Endothelial cell of hepatic sinusoid (primary cell): ENCODE results near the gene GLIPR1L2.
"Not testable (repeated sequence)": the region's sequence is repeated elsewhere in the genome, so short reads cannot be mapped to it uniquely, and the experiment has no call there.

ENCODE experiments used
- in situ Hi-C: cut with HindIII; loops from 2 replicates; pipeline ENCODE4 v1.10.0; 2017; ENCODE audit warnings: low sequenced_read_pairs

GLIPR1L2 gene

DNA sequence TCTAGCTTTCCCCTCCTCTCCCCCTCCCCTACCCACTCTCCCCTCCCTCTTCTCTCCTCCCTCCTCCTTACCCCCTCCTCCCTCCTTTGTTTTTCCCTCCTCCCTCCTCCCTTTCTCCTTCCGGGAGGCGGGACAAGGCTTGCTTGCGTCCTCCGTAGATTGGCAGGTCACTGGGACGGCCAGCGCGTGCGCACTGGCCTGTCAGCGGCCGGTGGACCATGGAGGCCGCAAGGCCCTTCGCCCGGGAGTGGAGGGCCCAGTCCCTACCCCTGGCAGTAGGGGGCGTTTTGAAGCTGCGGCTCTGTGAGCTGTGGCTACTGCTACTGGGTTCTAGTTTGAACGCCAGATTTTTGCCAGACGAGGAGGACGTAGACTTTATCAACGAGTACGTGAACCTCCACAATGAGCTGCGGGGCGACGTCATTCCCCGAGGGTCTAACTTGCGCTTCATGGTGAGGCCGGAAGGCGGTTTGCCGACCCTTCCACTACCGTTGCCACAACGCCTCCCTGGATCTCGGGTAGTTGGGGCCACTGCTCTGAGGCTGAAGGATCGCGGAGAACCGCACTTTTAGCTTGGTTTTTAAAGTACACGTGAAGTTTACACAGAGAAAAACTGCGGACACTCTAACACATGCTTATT lies at the start of gene GLIPR1L2:
TSS of gene GLIPR1L2 (plus strand) at position 191 of the 640 bp plus-strand sequence. CDS start at position 219, 28 bp downstream.
- in situ Hi-C loops: no loop called here

DNA sequence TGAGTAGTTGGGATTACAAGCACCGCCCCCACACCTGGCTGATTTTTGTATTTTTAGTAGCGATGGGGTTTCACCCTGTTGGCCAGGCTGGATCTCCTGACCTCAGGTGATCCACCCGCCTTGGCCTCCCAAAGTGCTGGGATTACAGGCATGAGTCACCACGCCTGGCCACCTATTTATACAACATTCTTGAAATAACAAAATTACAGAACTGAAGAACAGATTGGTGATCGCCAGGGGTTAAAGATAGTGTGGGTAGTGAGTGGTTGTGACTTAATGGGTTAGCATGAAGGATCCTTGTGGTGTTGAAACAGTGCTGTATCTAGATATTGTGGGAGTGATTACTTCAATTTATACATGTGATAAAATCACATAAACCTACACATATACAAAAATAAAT lies 49.0 kb upstream of the GLIPR1L2 start:
- in situ Hi-C loops: no loop called here

DNA sequence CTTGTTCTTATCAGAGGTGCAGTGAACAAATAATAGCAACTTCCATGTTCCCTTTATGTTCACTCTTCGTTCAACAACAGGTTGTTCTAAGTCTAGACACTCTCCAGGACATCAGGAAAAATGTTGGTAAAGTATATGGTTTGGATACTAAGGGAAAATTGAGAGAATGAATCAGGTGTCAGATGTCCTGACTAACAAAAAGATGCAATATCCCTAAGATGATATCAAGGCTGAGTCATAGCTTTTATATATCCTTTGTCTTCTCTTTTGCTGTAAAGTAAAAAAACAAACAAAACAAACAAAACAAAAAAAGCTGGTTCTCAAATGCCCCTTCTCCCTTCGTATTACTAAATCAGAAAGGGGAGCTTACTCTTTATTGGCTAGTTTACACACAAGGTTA lies 45.4 kb upstream of the GLIPR1L2 start:
- in situ Hi-C loops: no loop called here

DNA sequence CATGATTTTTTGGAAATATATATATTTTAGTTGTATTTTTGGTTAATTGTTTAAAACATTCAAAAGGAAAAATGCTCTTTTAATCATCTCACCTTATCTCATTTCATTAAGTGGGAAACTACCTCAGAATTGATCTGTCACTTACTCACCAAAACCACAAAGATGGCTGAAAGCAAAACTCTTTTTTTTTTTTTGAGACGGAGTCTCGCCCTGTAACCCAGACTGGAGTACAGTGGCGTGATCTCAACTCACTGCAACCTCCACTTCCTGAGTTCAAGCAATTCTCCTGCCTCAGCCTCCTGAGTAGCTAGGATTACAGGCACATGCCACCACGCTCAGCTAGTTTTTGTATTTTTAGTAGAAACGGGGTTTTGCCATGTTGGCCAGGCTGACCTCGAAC lies 44.7 kb upstream of the GLIPR1L2 start:
- in situ Hi-C loops: not testable (repeated sequence)

DNA sequence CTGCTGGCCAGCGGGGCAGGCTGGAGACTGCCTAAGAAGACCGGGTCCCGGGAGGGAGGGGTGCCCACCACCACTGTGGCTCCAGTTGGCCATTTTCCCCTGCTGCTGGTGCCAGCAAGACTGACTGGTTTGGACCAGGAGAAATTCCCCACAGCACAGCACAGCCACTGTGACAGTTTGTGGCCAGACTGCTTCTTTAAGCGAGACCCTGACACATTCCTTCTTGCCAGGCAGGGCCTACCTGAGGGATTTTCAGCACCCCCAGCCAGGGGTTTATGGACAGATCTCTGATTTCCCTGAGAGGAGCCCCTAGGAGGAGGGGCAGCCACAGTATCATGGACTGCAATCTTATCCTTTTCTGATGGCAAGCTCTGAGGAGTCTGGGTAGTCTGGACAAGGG lies 40.9 kb upstream of the GLIPR1L2 start:
- in situ Hi-C loops: no loop called here

DNA sequence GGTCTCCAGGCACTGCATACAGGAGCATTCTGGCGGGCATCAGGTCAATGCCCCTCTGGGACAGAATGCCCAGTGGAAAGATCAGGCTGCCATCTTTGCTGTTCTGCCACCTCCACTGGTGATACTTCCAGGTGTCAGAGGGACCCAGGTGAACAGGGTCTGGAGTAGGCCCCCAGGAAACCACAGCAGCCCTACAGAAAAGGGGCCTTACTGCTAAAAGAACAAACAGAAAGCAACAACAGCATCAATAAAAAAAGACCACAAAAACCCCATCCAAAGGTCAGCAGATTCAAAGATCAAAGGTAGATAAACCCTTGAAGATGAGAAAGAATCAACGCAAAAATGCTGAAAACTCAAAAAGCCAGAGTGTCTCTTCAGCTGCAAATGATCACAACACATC lies 40.5 kb upstream of the GLIPR1L2 start:
- in situ Hi-C loops: no loop called here

DNA sequence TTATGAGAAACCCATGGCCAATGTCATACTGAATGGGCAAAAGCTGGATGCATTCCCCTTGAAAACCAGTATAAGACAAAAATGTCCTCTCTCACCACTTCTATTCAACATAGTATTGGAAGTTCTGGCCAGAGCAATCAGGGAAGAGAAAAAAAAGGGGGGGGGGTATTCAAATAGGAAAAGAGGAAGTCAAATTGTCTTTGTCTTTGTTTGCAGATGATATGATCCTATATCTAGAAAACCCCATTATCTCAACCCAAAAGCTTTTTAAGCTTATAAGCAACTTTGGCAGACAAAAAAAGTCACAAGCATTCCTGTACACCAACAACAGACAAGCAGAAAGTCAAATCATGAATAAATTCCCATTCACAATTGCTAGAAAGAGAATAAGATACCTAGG lies 36.9 kb upstream of the GLIPR1L2 start:
- in situ Hi-C loops: no loop called here

DNA sequence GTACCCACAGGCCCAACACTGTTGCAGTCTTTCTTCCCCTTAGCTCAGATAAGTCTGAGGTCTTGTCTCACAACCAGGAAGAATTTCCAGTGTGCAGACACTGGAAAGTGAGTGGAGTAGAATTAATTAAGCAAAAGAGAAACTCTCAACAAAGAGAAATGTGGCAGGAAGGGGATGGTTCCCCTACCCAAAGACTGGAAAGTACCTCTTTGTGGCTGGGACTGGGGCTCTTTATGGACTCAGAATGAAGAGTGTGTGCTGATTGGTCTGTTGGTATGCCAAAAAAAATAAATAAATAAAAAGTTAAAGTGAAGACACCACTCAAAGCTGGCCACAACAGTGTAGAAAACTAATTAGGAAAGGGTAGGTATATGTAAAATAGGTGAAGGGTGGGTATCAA lies 30.0 kb upstream of the GLIPR1L2 start:
- in situ Hi-C loops: no loop called here

DNA sequence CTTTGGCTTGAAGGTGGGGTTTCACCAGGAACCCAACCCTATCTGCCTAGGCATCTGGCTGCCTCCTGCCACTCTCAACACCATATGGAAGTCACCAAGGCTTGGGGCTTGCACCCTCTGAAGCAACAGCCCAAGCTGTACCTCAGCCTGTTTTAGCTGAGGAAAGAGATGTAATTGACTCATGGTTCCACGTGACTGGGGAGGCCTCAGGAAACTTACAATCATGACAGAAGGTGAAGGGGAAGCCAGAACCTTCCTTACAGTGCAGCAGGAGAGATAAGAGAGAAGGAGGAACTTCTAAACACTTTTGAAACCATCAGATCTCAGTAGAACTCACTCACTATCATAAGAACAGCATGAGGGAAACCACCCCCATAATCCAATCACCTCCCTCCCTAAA lies 29.5 kb upstream of the GLIPR1L2 start:
- in situ Hi-C loops: no loop called here

DNA sequence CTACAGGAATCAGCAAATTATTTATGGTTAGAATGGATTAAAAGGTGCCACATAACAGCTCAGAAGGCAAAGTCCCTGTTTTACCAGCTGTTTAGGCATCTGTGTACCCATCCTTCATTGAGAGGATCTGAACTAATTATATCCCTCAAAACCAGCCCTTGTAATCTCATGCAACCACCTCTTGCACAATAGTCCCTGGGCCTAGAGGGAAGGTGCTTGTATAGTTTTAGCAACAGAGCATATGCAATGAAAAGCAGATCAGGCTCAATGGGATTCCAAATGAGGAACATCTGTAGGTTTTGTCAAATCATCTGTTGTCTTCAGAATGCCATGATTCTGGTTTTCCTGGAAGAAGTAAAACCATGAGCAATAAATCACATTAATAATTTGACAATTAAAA lies 26.0 kb upstream of the GLIPR1L2 start:
- in situ Hi-C loops: no loop called here

DNA sequence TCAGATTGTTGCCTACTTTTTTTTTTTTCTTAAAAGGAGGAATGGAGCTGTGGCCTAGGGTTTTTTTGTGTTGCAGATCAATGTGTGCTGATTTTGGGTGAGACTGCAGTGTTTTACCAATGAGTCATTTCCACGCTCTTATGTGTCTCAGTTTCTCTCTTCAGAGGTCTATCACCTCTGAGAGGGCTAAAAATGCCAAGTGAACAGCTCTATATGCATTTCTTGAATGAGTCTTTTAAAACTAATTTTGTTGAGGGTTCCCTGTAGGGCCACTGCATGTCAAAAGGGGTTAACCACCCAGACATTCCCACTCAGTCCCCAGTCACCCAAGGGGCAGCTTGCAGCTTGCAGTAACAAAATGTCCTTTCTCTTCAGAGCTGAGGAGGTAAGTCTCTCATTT lies 24.3 kb upstream of the GLIPR1L2 start:
- in situ Hi-C loops: no loop called here

DNA sequence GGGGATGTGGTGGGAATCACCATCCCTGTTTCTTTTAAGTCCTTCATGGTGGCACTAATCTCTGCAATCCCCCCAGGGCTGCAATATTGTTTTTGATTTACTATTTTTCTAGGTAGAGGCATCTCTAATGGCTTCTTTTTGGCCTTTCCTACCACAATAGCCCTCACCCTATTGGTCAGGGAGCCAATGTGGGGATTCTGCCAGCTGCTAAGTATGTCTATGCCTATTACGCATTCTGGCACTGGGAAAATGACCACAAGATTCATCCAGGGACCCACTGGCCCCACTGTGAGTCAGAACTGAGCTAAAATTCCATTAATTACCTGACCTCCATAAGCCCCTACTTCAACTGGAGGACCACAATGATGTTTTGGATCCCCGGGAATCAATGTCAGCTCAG lies 15.9 kb upstream of the GLIPR1L2 start:
- in situ Hi-C loops: no loop called here

DNA sequence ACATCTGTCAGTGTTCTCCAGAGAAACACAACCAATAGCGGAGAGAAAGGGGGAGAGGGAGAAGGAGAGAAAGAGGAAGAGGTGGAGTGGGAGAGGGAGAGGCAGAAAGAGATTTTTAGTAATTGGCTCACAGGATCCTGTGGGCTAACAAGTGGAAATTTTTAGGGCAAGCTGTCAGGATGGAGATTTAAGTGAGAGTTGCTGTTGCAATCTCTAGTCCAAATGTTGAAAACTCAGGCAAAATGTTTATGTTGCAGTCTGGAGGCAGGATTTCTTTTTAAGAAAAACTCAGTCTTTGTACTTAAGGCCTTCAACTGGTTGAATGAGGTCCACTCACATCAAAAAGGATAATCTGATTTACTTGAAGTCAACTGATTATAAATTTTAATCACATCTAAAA lies 12.5 kb upstream of the GLIPR1L2 start:
- in situ Hi-C loops: no loop called here

DNA sequence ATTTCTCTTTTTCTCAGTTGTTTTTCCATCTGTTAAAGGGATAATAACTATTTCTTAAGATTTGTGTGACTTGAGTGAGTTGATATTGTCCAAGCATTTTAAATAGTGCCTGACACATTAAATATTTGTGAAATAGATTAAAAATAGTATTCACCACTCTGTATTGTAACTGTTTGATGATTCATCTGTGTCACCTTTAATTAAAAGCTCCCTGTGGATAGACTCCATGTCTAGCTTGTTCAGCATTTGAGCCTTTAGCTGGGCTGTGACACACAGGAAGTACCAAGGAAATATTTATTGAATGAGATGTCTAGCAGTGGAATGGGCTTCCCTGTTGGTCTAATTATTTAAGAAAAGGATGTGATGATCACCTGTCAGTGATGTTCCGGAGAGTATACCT lies 1.8 kb upstream of the GLIPR1L2 start:
- in situ Hi-C loops: no loop called here

DNA sequence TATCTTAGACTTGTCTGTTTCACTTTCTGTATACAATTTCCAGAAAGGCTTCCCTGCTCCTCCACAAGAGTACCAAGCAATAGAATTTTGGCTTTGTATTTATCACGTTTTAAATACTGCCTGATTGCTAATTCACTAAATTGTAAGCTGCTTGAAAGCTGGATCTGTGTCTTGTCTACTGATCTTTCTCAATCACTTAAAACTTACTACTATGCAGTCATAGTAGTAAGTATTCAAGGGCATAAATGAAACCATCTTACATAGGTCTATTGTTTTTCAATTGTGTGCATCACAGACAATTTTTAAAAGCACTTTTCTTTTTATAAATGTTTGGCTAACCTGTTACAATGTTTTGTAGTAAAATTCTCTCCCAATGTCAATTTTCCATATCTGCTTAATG lies 1.2 kb upstream of the GLIPR1L2 start:
- in situ Hi-C loops: no loop called here

DNA sequence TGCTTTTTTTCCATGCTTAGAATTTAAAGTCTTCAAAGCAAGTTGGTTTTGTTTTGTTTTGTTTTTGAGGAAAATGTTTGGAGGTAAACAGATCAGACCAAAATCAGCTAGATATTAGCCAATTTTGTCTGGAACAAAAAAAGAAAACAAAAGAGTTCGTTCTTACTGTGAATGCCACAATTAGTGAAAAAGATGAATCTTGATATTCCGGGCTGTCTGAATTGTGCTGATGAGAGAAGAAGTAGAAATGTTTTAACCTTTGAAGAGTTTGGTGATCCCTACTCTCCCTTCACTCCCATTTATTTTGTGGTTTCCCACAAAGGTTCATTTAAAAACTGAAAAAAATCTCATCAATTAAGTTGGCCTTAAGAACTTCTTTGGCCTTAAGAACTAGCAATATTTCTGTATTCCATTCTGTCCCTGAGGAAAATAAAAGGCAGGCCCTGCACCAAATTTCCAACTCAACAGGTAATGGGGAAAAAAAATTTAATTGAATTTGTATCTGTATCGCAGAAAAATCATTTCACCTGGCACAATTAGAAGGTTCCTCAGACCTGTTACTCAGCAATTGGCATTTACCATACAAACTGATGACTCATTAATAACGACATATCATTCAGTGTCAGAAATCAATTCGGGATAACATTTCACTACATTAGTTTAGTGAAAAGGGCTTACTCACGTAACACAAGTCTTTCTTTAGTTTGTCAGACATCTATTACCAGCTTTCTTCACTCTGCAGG lies 562 bp upstream of the GLIPR1L2 start:
- in situ Hi-C loops: no loop called here

DNA sequence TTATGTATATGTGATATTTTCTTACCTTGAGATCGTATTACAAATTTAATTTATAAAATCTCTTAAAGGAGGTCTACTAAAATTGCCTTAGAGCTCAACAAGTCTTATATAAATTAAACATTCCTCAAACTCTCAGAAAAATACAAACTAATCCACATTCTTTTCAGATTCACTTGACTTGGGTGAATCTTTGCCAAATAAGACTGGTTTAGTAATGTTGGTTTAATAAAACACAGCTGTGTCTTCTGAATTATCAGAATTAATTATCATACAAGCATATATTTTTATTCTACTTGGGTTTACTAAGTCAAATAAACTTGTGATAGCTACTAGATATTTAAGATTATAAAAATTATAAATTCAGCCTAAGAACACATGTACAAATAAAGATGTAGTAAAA lies 13.3 kb downstream of the GLIPR1L2 start:
- in situ Hi-C loops: no loop called here

DNA sequence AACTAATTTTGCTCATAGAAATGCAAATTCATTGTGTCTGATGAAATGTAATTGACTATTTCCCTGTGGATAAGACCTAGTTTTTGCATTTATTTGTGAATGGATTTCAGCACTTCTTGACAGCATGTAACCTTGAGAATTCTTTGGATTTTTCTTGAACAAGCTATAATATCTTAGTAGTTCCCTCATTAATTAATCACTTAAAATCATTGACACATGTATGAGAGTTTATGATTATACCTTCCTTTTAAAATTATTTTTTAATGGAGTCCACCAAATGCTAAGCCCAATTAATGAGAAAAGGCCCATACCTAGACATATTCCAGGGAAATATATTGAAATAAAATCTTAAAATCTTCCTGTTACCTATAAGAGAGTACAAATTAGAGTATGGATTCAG lies 16.8 kb downstream of the GLIPR1L2 start:
- in situ Hi-C loops: no loop called here

DNA sequence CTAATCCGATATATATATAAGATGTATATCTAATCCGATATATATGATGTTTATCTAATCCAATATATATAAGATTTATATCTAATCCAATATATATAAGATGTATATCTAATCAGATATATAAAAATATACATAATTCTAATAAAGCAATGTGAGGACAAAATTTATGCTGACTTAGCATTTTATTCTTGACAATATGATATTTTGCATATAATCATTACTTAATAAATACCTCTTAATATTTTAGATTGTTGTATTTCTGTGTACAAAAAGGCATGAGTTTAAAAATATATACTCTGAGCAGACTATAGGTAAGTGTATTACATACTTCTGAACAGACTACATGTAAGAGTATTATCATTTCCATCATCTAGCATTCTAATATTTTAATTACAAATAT lies 18.9 kb downstream of the GLIPR1L2 start:
- in situ Hi-C loops: no loop called here

DNA sequence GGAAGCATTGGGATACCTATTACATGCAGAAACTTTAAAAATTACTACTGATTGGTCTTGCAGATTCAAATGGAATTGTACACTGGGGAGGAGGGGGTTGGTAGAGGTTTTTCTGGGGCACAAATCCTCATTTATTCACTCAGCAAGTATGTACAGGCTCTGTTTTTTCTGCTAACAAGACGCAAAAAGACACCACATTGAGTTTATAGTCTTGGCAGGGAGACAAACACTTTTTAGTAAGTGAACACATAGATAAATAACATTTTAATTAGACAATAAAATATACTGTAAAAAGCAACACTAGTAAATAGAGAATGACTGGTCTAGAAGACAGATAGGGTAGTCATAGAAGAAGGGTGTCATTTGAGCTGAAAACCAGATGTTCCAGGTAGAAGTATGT lies 23.8 kb downstream of the GLIPR1L2 start:
- in situ Hi-C loops: no loop called here

DNA sequence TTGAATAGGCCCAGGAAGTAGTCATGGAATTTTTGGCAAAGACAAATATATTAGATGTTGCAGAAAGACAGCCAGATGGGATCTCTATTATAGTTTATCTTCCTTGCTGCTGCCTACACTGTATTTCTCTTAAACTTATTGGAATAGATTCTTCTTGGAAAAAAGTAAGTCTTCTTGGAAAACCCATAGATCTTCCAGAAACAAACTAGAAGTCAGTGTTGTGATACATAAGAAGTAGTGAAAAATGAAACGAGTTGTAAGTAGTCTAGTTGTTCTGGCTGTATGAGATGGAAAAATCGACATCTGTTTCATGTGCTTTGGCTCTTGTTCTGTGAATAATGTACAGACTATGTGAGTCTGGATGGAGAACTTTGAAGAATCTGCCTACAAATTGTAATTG lies 29.0 kb downstream of the GLIPR1L2 start:
- in situ Hi-C loops: no loop called here

DNA sequence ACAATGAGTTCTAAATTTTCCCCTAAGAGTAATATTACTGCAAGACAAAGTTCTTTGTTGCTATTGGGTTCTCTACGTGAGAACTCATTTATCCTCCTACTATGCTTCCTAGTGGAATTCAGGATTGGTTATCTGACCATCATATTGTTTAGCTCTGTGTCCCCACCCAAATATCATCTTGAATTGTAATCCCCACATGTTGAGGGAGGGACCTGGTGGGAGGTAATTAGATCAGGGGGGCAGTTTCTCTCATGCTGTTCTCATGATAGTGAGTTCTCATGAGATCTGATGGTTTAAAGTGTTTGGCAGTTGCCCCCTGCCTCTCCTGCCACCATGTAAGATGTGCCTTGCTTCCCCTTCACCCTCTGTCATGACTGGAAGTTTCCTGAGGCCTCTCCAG lies 36.6 kb downstream of the GLIPR1L2 start:
- in situ Hi-C loops: no loop called here

DNA sequence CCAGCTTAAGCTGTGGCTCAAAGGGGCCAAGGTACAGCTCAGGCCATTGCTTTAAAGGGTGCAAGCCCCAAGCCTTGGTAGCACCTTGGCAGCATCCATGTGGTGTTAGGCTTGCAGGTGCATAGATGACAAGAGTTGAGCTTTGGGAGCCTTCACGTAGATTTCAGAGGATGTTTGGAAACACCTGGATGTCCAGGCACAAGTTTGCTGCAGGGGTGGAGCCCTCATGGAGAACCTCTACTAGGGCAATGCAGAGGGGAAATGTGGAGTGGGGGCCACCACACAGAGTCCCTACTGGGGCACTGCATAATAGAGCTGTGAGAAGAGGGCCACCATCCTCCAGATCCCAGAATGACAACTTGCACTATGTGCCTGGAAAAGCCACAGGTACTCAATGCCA lies 37.9 kb downstream of the GLIPR1L2 start:
- in situ Hi-C loops: no loop called here
